HEK293T (cell line): Measurements from ENCODE around the gene TRPT1.

Experiments
- BHLHE40 ChIP-seq: fragments of 450-650 bp; IDR thresholded peaks from 2 replicates; pipeline ENCODE4 v1.6.1; 2016; ENCODE audit warnings: mild to moderate bottlenecking, moderate library complexity, borderline replicate concordance
- PKNOX1 ChIP-seq: fragments of 450-650 bp; IDR thresholded peaks from 2 replicates; pipeline ENCODE4 v1.6.1; 2016
- SP1 ChIP-seq: fragments of 450-650 bp; IDR thresholded peaks from 2 replicates; pipeline ENCODE4 v1.6.1; 2017

DNA sequence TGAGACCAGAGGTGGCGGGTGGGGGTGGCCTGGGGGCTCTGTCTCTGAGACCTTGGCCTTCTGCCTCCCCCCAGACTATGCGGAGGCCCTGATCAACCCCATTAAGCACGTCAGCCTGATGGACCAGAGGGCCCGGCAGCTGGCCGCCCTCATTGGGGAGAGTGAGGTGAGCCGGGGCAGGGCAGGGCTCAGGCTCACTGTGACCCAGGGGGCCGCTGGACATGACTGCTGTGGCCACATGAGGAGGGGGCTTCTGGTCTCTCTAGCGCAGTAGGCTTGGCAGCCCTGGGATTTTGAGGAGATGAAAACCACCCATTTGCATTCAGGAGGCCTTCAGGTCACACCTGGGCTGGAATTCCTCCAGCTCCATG lies 37.9 kb upstream of the TRPT1 start:
- no peak for TF ChIP-seq SP1
- TF ChIP-seq BHLHE40: no peak
- no peak for TF ChIP-seq PKNOX1
